Neural crest cell (in vitro differentiated cells): ENCODE data around the gene ZNF133. TPM values are rescaled to one million over a fixed set of nuclear protein-coding genes. Genes with fewer than 3 reads are reported as not detected.

Experiments
- DNase-seq: peaks from one replicate; pipeline ENCODE4 v3.0.0; 2021; ENCODE audit warnings: low read depth, mixed read lengths, low spot score
- H3K27ac Mint-ChIP-seq: one replicate; pipeline ENCODE4 v1.8.0; 2021; ENCODE audit warnings: mild to moderate bottlenecking, mixed read lengths; ENCODE audit not compliant: unreplicated experiment
- H3K27me3 Mint-ChIP-seq: 2 replicates; pipeline ENCODE4 v1.8.0; 2021; ENCODE audit warnings: low read depth, mild to moderate bottlenecking, mixed read lengths
- H3K36me3 Mint-ChIP-seq: 2 replicates; pipeline ENCODE4 v1.8.0; 2021; ENCODE audit warnings: low read depth, mild to moderate bottlenecking, mixed read lengths
- H3K4me1 Mint-ChIP-seq: 2 replicates; pipeline ENCODE4 v1.8.0; 2021; ENCODE audit warnings: mixed read lengths
- H3K4me3 Mint-ChIP-seq: one replicate; pipeline ENCODE4 v1.8.0; 2021; ENCODE audit warnings: mild to moderate bottlenecking, mixed read lengths
- H3K9me3 Mint-ChIP-seq: 2 replicates; pipeline ENCODE4 v1.8.0; 2021; ENCODE audit warnings: mixed read lengths
- CTCF ChIP-seq: fragments of 200-600 bp; sonication (generic); conservative IDR thresholded peaks from 2 replicates; pipeline ENCODE4 v1.5.0; 2021; ENCODE audit warnings: antibody characterized with exemption, mild to moderate bottlenecking
- total RNA-seq: library from RNA; stranded (reverse); gene quantifications from 2 replicates; pipeline ENCODE4 v1.2.1, GENCODE V29; 2021

The ZNF133 gene
- total RNA-seq, 1 donor from 2014 or later: 12.6 TPM

- H3K4me3 Mint-ChIP-seq: no peak overlapping the region
Observed at GRCh38 chr20:18307301-18307700, 19.0 kb downstream of the ZNF133 start.

GRCh38 chr20:18310051-18310450 is 21.7 kb downstream of the ZNF133 start:
- no peaks in the 10 kb centered on the region for H3K27me3 Mint-ChIP-seq
- no peak overlapping the region for H3K4me3 Mint-ChIP-seq
- TF ChIP-seq CTCF: no peak
- no peak overlapping the region for H3K27ac Mint-ChIP-seq
- no peaks in the 10 kb centered on the region for H3K4me1 Mint-ChIP-seq
- no peaks in the 10 kb centered on the region for H3K9me3 Mint-ChIP-seq
- no peak for DNase-seq
- H3K36me3 Mint-ChIP-seq: peaks cover 6% of the 10 kb centered on the region

More at GRCh38 chr20:18307301-18307700, 19.0 kb downstream of the ZNF133 start:
- no peaks in the 10 kb centered on the region for H3K27me3 Mint-ChIP-seq
- H3K36me3 Mint-ChIP-seq: peaks cover 8% of the 10 kb centered on the region
- H3K4me1 Mint-ChIP-seq: no peaks in the 10 kb centered on the region
- no peak for TF ChIP-seq CTCF
- no peak for DNase-seq
- H3K27ac Mint-ChIP-seq: no peak overlapping the region
- H3K9me3 Mint-ChIP-seq: no peaks in the 10 kb centered on the region

GRCh38 chr20:18310592-18310991 is 22.3 kb downstream of the ZNF133 start:
- no peak overlapping the region for H3K4me3 Mint-ChIP-seq
- no peaks in the 10 kb centered on the region for H3K9me3 Mint-ChIP-seq
- H3K4me1 Mint-ChIP-seq: no peaks in the 10 kb centered on the region
- TF ChIP-seq CTCF: no peak
- no peak for DNase-seq
- no peaks in the 10 kb centered on the region for H3K27me3 Mint-ChIP-seq
- H3K36me3 Mint-ChIP-seq: peaks cover 11% of the 10 kb centered on the region
- no peak overlapping the region for H3K27ac Mint-ChIP-seq

GRCh38 chr20:18312723-18313122 is 24.4 kb downstream of the ZNF133 start:
- Mint-ChIP-seq H3K27me3 (no peaks in the 10 kb centered on the region), H3K36me3 (peaks cover 15% of the 10 kb centered on the region), H3K4me1 (no peaks in the 10 kb centered on the region), H3K4me3 (no peak overlapping the region), H3K9me3 (no peaks in the 10 kb centered on the region), H3K27ac (no peak overlapping the region)
- no peak for TF ChIP-seq CTCF
- no peak for DNase-seq

GRCh38 chr20:18313411-18313810 is 25.1 kb downstream of the ZNF133 start:
- Mint-ChIP-seq H3K9me3 (no peaks in the 10 kb centered on the region), H3K36me3 (peaks cover 21% of the 10 kb centered on the region), H3K27ac (no peak overlapping the region), H3K4me1 (no peaks in the 10 kb centered on the region), H3K27me3 (no peaks in the 10 kb centered on the region), H3K4me3 (no peak overlapping the region)
- no peak for DNase-seq
- TF ChIP-seq CTCF: no peak
